Body of pancreas (tissue), 4 donors: ENCODE measurements around the gene CDK4. TPM values are rescaled to one million over a fixed set of nuclear protein-coding genes. Genes with fewer than 3 reads are reported as not detected.
"Not testable (repeated sequence)": the region's sequence is repeated elsewhere in the genome, so short reads cannot be mapped to it uniquely, and the experiment has no call there.

ENCODE experiments used
- ATAC-seq: fragments of 150-250 bp; one replicate; pipeline ENCODE4 v1.9.1; 2016
- DNase-seq, 4 donors: peaks; one replicate each; pipeline ENCODE4 v3.0.0-alpha.2; 2019
- H3K27ac ChIP-seq, 4 donors: fragments of 200-600 bp; sonication (generic); 1 replicate in 3 of 4; 2 replicates in 1 of 4; pipeline versions ENCODE4 v1.5.1 to v1.6.1; 2016 to 2019; ENCODE audit warnings: mild to moderate bottlenecking in 1 of 4, mixed read lengths in 1 of 4, moderate library complexity in 1 of 4
- H3K27me3 ChIP-seq, 2 donors: fragments of 200-600 bp; sonication (generic); one replicate each; pipeline ENCODE4 v1.6.0; 2016; ENCODE audit warnings: mild to moderate bottlenecking in 1 of 2
- H3K36me3 ChIP-seq, 2 donors: fragments of 200-600 bp; sonication (generic); replicated peaks in 1 of 2; 2 replicates each; pipeline ENCODE4 v1.5.1; 2016; ENCODE audit warnings: low read depth in 2 of 2; ENCODE audit not compliant: insufficient read depth in 1 of 2
- H3K4me1 ChIP-seq: fragments of 200-600 bp; sonication (generic); one replicate; pipeline ENCODE4 v1.6.0; 2016
- H3K4me3 ChIP-seq, 2 donors: fragments of 200-600 bp; sonication (generic); 1 replicate in 1 of 2; 2 replicates in 1 of 2; pipeline ENCODE4 v1.5.1; 2016 to 2019
- H3K9me3 ChIP-seq, 3 donors: fragments of 200-600 bp; sonication (generic); 1 replicate in 2 of 3; 2 replicates in 1 of 3; pipeline ENCODE4 v1.5.1; 2016
- POLR2A ChIP-seq, 3 donors: fragments of 450-650 bp; IDR thresholded peaks; one replicate each; pipeline ENCODE4 v1.6.1; 2016; ENCODE audit warnings: antibody characterized with exemption in 3 of 3, mild to moderate bottlenecking in 2 of 3
- WGBS, 2 donors: methylation state at CpG; one replicate each; pipeline ENCODE4 v1.1.5; 2017; 5-methylcytosine and 5-hydroxymethylcytosine counted together
- intact Hi-C: fragments of 100-400 bp; cut with DNase I; formaldehyde crosslinking; loops from one replicate; pipeline ENCODE4 v1.15.1; 2023
- total RNA-seq, 2 donors: library from RNA; depleted of rRNA; stranded (reverse); fragments of >200 nt; gene quantifications; one replicate each; pipeline ENCODE4 v1.1.0, GENCODE V29; 2016
- TF ChIP-seq, protein P1 (sequence below), 7 experiments: fragments of 450-650 bp in 4 of 7; fragments of 200-600 bp in 3 of 7; sonication (generic) in 3 of 7; IDR thresholded peaks; one replicate each; pipeline ENCODE4 v1.5.1; 2016 to 2019; ENCODE audit warnings: antibody characterized with exemption in 7 of 7

The CDK4 gene
- total RNA-seq, 2 donors from 2014 or later, result 27.0 to 81.2 TPM

DNA sequence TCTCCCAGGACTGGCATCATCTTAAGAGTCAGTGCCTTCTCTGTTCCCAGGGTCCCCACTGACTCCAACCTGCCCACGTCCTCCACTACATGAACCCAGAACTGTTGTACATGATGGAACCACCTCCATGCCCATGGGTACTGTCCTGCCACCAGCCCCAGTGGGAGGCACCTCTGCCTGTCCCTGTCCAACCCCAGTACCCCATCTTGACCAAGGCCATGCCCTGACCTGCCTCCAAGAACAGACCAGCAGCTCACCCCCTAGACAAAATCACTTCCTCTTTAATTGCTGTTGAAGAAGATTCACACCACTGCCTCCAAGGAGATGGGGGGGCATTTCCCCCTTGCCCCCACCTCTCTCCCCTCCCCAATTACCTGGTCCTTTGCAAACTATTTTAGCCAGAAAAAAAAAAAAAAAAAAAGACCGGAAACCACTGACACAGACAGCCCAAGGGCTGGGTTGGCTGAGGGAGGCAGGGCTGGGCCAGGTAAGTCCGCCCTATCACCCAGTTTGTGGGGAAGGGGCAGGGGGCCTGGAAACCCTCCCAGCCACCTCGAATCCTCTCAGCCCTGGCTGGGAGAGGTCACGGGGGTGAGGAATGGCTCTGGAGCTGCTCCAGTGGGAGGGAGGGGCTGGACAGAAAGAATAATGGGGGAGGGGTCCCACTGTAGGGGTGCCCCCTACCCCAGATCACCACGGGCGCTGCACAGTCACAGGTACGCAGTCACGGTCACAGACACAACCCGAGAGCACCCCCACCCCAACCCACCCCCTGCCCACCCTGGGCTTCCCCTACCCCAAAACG is 27.0 kb downstream of the CDK4 start:
- H3K36me3 ChIP-seq, result peaks cover 0 to 4% of the 10 kb centered on the region in 2 donors
- DNase-seq (no peak), ATAC-seq (no peak)
- peaks cover 23% of the 10 kb centered on the region for H3K4me1 ChIP-seq
- WGBS, 2 donors, result 51 to 55% methylated on average over 10 of the region's 11 CpGs
- H3K27ac ChIP-seq, result no peak overlapping the region
- no peaks in the 10 kb centered on the region for H3K9me3 ChIP-seq
- intact Hi-C loops, result no loop called here
- no peak overlapping the region for H3K4me3 ChIP-seq
- H3K27me3 ChIP-seq, result no peaks in the 10 kb centered on the region
- TF ChIP-seq, protein P1, sequence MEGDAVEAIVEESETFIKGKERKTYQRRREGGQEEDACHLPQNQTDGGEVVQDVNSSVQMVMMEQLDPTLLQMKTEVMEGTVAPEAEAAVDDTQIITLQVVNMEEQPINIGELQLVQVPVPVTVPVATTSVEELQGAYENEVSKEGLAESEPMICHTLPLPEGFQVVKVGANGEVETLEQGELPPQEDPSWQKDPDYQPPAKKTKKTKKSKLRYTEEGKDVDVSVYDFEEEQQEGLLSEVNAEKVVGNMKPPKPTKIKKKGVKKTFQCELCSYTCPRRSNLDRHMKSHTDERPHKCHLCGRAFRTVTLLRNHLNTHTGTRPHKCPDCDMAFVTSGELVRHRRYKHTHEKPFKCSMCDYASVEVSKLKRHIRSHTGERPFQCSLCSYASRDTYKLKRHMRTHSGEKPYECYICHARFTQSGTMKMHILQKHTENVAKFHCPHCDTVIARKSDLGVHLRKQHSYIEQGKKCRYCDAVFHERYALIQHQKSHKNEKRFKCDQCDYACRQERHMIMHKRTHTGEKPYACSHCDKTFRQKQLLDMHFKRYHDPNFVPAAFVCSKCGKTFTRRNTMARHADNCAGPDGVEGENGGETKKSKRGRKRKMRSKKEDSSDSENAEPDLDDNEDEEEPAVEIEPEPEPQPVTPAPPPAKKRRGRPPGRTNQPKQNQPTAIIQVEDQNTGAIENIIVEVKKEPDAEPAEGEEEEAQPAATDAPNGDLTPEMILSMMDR (IDR thresholded peaks at IDR 0.05), result no peak
- no peak for TF ChIP-seq POLR2A (IDR thresholded peaks at IDR 0.05)

DNA sequence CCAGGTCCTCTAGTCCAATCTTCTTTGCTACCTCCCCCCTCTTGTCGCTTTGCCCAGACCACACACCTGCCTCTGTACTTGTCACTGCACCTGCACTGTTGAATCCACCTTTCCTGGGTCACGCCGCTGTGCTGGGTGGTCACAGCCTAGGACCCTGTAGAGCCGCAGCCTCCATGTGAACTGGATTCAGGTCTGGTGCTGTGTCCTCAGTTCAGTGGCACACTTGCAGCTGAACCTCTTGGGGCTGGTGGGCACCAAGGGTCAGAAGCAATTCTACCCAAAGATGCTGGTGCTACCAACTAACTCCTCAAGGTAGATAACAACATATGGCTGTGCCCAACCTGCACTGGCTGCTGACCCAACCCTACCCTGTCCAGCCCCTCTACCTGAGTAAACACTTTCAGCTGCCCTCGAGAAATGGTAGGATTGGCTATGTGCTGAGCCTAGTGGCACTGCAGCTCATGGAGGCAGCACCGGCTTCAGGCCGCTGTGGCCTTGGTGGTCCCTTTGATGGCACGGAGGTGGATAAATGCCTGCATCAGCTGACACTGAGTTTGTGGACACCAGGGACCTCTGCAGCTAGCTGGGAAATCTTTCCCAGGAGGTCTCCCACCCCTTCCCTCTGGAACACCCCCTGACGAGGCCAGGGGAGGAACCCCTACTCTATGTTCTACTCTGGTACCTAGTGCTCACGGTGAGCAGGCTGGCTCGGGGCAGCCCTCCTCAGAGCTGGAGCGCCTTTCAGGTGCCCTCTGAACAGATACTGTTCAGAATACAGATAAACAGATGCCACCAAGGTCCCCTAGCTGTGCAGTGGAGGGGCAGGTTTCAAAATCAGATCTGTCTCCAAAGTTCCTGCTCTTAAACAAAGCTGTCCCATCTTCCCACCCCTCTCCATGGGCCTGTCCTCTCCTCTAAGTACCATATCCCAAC is 27.8 kb downstream of the CDK4 start:
- ATAC-seq, result no peak
- Histone ChIP-seq H3K4me1 (peaks cover 23% of the 10 kb centered on the region), H3K27ac (no peak overlapping the region), H3K36me3 (peaks cover 3 to 8% of the 10 kb centered on the region in 2 donors), H3K4me3 (no peak overlapping the region), H3K9me3 (no peaks in the 10 kb centered on the region), H3K27me3 (no peaks in the 10 kb centered on the region)
- intact Hi-C loops, result no loop called here
- TF ChIP-seq, protein P1 (IDR thresholded peaks at IDR 0.05), result no peak
- no peak for TF ChIP-seq POLR2A (IDR thresholded peaks at IDR 0.05)
- no peak for DNase-seq
- WGBS, 2 donors, result 63 to 72% methylated on average over 8 to 12 of the region's 12 CpGs

DNA sequence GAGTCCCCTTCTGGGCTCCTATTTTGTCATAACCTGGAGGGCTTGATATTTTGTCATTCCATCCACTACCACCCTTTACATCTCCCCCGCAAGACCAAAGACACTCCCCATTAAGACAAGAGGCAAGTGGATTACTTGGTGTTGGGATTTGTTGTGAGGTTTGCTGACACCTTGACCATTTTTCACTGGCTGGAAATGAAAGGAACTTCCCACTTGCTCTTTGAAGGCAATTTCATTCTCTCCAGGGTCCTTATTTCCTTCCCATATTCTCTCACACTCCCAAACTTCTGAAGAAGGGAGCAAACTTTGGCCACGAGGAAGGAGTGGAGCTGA is 28.5 kb downstream of the CDK4 start:
- Histone ChIP-seq H3K36me3 (peaks cover 6 to 13% of the 10 kb centered on the region in 2 donors), H3K9me3 (no peaks in the 10 kb centered on the region), H3K27me3 (no peaks in the 10 kb centered on the region), H3K27ac (no peak overlapping the region), H3K4me1 (peaks cover 23% of the 10 kb centered on the region), H3K4me3 (no peak overlapping the region)
- intact Hi-C loops, result no loop called here
- 49 to 73% methylated on average over 2 of the region's 2 CpGs for WGBS, 2 donors
- ATAC-seq (no peak), DNase-seq (no peak)
- TF ChIP-seq, protein P1 (IDR thresholded peaks at IDR 0.05), result no peak
- no peak for TF ChIP-seq POLR2A (IDR thresholded peaks at IDR 0.05)

DNA sequence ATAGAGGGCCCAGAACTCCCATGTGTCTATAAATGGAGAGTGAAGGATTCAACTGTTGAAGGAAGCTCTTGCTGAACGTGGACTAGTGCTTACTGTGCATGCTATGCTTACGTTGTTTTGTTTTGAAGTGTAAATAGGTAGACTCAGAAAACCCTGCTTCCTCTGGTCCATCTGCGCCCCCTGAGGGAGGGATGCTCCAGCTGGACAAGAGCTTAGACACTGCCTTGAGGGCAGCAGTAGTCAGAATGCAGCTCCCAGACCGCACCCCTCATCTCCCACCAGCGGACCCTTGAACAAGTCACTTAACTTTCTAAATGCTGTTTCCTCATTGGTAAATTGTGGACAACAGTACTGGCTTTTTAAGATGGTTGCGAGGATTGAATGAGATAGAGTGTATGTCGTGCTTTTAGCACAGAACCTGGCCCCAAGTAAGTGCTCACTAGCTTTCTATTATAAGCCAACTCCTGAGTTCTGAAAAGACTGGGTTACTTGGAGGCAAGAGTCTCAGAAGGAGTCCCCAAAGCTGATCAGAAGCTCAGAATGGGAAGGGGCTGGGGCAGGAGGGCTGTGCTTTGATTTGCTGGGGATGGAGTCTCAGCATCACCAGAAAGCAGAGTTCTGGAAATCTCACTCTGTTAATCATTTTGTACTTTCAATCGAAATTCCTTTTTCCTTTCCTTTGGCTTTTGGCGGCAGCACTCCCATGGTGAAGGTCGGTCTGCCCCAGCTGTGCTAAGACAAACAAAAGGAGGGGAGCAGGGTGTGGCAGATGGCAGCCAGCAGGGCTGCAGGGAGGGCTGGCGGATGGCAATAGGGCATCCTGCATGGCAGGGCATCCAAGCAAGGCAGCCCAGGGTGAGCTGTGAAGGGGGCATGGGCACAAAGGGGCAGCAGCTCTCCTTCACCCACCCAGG is 29.1 kb downstream of the CDK4 start:
- Histone ChIP-seq H3K27ac (no peak overlapping the region), H3K4me3 (no peak overlapping the region), H3K4me1 (peaks cover 23% of the 10 kb centered on the region), H3K36me3 (peaks cover 6 to 20% of the 10 kb centered on the region in 2 donors), H3K27me3 (no peaks in the 10 kb centered on the region), H3K9me3 (no peaks in the 10 kb centered on the region)
- intact Hi-C loops, result no loop called here
- WGBS, 2 donors, result 43 to 46% methylated on average over 11 of the region's 11 CpGs
- no peak for DNase-seq
- ATAC-seq, result no peak
- no peak for TF ChIP-seq POLR2A (IDR thresholded peaks at IDR 0.05)
- TF ChIP-seq, protein P1 (IDR thresholded peaks at IDR 0.05), result no peak

DNA sequence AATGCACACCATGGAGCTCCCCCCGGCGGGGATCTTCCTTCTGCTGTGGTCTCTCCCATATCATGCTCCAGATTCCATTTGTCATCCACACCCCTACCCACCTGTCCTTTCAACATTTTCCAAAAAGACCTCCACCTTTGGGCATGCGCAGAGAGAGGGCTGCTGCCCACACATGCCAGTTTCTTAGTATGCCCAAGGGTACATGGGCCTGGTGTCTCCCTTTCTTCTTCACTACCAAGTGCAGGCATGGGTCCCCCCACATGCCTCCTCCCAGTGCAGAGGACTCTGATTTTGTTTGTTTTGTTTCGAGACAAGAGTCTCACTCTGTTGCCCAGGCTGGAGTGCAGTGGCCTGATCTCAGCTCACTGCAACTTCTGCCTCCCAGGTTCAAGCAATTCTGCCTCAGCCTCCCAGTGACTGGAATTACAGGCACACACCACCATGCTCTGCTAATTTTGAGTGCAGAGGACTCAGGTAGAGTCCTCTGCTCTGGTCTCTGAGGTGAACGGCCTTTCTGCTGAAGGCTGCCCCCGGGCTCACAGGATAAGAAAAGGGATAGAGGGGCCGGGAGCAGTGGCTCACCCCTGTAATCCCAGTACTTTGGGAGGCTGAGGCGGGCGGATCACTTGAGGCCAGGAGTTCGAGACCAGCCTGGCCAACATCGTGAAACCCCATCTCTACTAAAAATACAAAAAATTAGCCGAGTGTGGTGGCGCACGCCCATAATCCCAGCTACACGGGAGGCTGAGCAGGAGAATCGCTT is 30.1 kb downstream of the CDK4 start:
- ATAC-seq, result not testable (repeated sequence)
- peaks cover 6 to 25% of the 10 kb centered on the region in 2 donors for H3K36me3 ChIP-seq

More for the DNA sequence above, 30.1 kb downstream of the CDK4 start:
- H3K4me1 ChIP-seq, result peaks cover 14% of the 10 kb centered on the region
- H3K27ac ChIP-seq, H3K27me3 ChIP-seq, DNase-seq, H3K9me3 ChIP-seq, intact Hi-C loops, H3K4me3 ChIP-seq: not testable (repeated sequence)
- WGBS, 2 donors, result 92 to 97% methylated on average over 16 of the region's 16 CpGs
